Panc1 (cell line): ENCODE data around the gene TPRA1. TPM values are rescaled to one million over a fixed set of nuclear protein-coding genes. Genes with fewer than 3 reads are reported as not detected.

Experiments used
- ATAC-seq: fragments of 200-7000 bp; cut with Tn5 transposase; 2 replicates; pipeline ENCODE4 v1.9.1; 2020; ENCODE audit warnings: mild to moderate bottlenecking, moderate library complexity
- BruUV-seq: library from RNA; stranded (reverse); fragments of 400-500 nt; replicated peaks from 2 replicates; lab custom pipeline; 2021; lab: Mats Ljungman, UMichigan
- CTCF ChIA-PET: fragments of 300-600 bp; sonication (Branson Sonifier 250); formaldehyde crosslinking; loops from one replicate; lab custom pipeline; 2022; ENCODE audit warnings: antibody characterized with exemption; lab: Charles Lee
- POLR2A ChIA-PET: fragments of 300-600 bp; sonication (Branson Sonifier 250); formaldehyde crosslinking; loops from one replicate; lab custom pipeline; 2022; ENCODE audit warnings: antibody characterized with exemption; lab: Charles Lee
- DNase-seq: peaks from one replicate; pipeline ENCODE4 v3.0.0-alpha.2; 2010; ENCODE audit warnings: low read depth, low spot score
- H3K27ac ChIP-seq: 2 replicates; pipeline ENCODE4 v1.5.1; 2011; ENCODE audit warnings: mild to moderate bottlenecking, low read length, inconsistent platforms
- H3K27me3 ChIP-seq: fragments of 200-500 bp; sonication (Bioruptor generic); 2 replicates; pipeline ENCODE4 v1.6.0; 2014; ENCODE audit warnings: low read length, inconsistent platforms; ENCODE audit not compliant: control insufficient read depth, insufficient read depth
- H3K36me3 ChIP-seq: fragments of 200-500 bp; sonication (Bioruptor generic); 2 replicates; pipeline ENCODE4 v1.5.1; 2014; ENCODE audit warnings: inconsistent platforms, mild to moderate bottlenecking, low read length, moderate library complexity; ENCODE audit not compliant: control insufficient read depth, insufficient read depth
- H3K4me1 ChIP-seq: 2 replicates; pipeline ENCODE4 v1.5.1; 2011; ENCODE audit warnings: inconsistent platforms, mild to moderate bottlenecking, low read length, moderate library complexity; ENCODE audit not compliant: control insufficient read depth, insufficient read depth
- H3K4me3 ChIP-seq, 2 experiments: 2 replicates each; pipeline ENCODE4 v1.5.1; 2011 to 2012; ENCODE audit warnings: low read depth in 2 of 2, low read length in 2 of 2, mild to moderate bottlenecking in 2 of 2, inconsistent platforms in 1 of 2, moderate library complexity in 1 of 2
- H3K9me3 ChIP-seq: fragments of 200-500 bp; sonication (Bioruptor generic); 2 replicates; pipeline ENCODE4 v1.5.1; 2014; ENCODE audit warnings: low read depth, mild to moderate bottlenecking, inconsistent platforms, low read length, moderate library complexity; ENCODE audit not compliant: control insufficient read depth, insufficient read depth
- CTCF ChIP-seq: fragments of 450-650 bp; IDR thresholded peaks from 2 replicates; pipeline ENCODE4 v1.5.1; 2017; ENCODE audit warnings: mild to moderate bottlenecking
- POLR2AphosphoS5 ChIP-seq: IDR thresholded peaks from 2 replicates; pipeline ENCODE4 v1.6.1; 2012; ENCODE audit warnings: mild to moderate bottlenecking, low read depth, low read length, moderate library complexity
- REST ChIP-seq, 2 experiments: IDR thresholded peaks; 2 replicates each; pipeline ENCODE4 v1.6.1; 2011 to 2012; ENCODE audit warnings: low read depth in 2 of 2, control low read depth in 1 of 2, low read length in 1 of 2, mild to moderate bottlenecking in 1 of 2, moderate library complexity in 1 of 2; ENCODE audit not compliant: insufficient read depth in 1 of 2
- SIN3A ChIP-seq: IDR thresholded peaks from 2 replicates; pipeline ENCODE4 v1.6.1; 2012; ENCODE audit warnings: low read depth, mild to moderate bottlenecking, low read length, moderate library complexity, borderline replicate concordance; ENCODE audit not compliant: insufficient read depth
- TCF7L2 ChIP-seq: IDR thresholded peaks from 2 replicates; pipeline ENCODE4 v1.6.1; 2011; ENCODE audit warnings: mild to moderate bottlenecking, low read depth, low read length, inconsistent platforms
- in situ Hi-C: cut with HindIII; loops from 2 replicates; pipeline ENCODE4 v1.10.0; 2016; ENCODE audit warnings: low sequenced_read_pairs, low pct_unique_long_range_greater_than_20kb
- intact Hi-C: fragments of 100-400 bp; cut with micrococcal nuclease; formaldehyde crosslinking; loops from one replicate; pipeline ENCODE4 v1.10.0; 2022; ENCODE audit not compliant: unreplicated experiment
- total RNA-seq: library from RNA; stranded (reverse); gene quantifications from one replicate; pipeline ENCODE4 v1.2.1, GENCODE V29; 2021; ENCODE audit not compliant: unreplicated experiment

Gene TPRA1
- total RNA-seq, 1 experiment from 2014 or later, result 42.6 TPM

DNA sequence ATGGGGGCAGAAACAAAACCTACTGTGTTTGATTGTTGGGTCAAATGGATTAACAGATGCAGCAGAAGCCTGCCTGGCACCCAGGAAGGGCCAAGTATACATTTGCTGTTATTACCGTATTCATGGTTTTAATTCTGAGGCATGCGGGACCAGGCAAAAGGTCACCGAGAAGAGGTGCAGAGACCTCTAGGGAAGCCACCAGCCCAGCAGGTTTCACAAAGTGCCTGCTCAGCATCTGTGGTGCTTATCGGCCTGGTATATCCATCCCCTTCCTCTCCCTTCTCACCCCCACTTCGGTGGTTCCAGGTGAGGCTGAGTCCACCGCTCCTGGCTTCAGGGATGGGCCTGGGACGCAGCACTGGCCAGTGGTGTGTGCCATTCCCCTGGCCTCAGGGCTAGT, 13.1 kb downstream of the TPRA1 start:
- H3K4me3 ChIP-seq, result no peak overlapping the region
- no peak overlapping the region for H3K27ac ChIP-seq
- no peak for ATAC-seq
- BruUV-seq, result no TSS peak
- in situ Hi-C loops, result no loop called here
- H3K4me1 ChIP-seq, result peaks cover 4% of the 10 kb centered on the region; the same call in 1 of the 2 replicates
- H3K36me3 ChIP-seq, result peaks cover 7% of the 10 kb centered on the region; the same call in 1 of the 2 replicates
- intact Hi-C loops, result no loop called here
- H3K27me3 ChIP-seq, result no peaks in the 10 kb centered on the region
- H3K9me3 ChIP-seq, result no peaks in the 10 kb centered on the region
- POLR2A ChIA-PET, result no interaction called here
- no peak for DNase-seq
- CTCF ChIA-PET, result no interaction called here
- TF ChIP-seq POLR2AphosphoS5, result no peak
- no peak for TF ChIP-seq TCF7L2
- no peak for TF ChIP-seq SIN3A
- TF ChIP-seq REST (IDR thresholded peaks at IDR 0.05; ENCODE audit: insufficient read depth in 1 of 2, low read depth in 2 of 2, low read length in 1 of 2), result no peak
- TF ChIP-seq CTCF, result no peak

GRCh38 chr3:127574880-127575878, 15.4 kb downstream of the TPRA1 start:
- Histone ChIP-seq H3K4me3 (no peak overlapping the region), H3K4me1 (peaks cover 4% of the 10 kb centered on the region; the same call in 1 of the 2 replicates), H3K27ac (0 out of 2 replicates have a peak overlapping the region, but pooled peaks have one; percentile 29), H3K36me3 (peaks cover 7% of the 10 kb centered on the region; the same call in 1 of the 2 replicates), H3K27me3 (no peaks in the 10 kb centered on the region), H3K9me3 (no peaks in the 10 kb centered on the region)
- no TSS peak for BruUV-seq
- ATAC-seq (peak; percentile 96), DNase-seq (peak; percentile 82)
- intact Hi-C loops (no loop called here), in situ Hi-C loops (no loop called here)
- TF ChIP-seq POLR2AphosphoS5, result no peak
- peak; percentile 100 for TF ChIP-seq CTCF
- CTCF ChIA-PET, result interaction anchor here (0.5 to 1.7 kb wide), 28 partner anchors 9 to 1141 kb away, joined by 3 to 15 read pairs (median 4); partner anchors contain the start of gene MCM2
- POLR2A ChIA-PET, result interaction anchor here (0.6 kb wide), 2 partner anchors 14 to 16 kb away, joined by 3 to 5 read pairs; partner anchors contain the start of gene TPRA1
